Colonic mucosa (tissue), 4 donors: ENCODE measurements around the gene NEURL2. TPM values are rescaled to one million over a fixed set of nuclear protein-coding genes. Genes with fewer than 3 reads are reported as not detected.
A peak's percentile ranks its signal among the peaks of the same experiment; 100 is the strongest.

Experiments
- DNase-seq: peaks from one replicate; pipeline ENCODE4 v3.0.0-alpha.2; 2020
- H3K27ac ChIP-seq: fragments of 200-600 bp; one replicate; pipeline ENCODE4 v1.8.0; 2021
- H3K27me3 ChIP-seq: fragments of 200-600 bp; one replicate; pipeline ENCODE4 v1.8.0; 2021
- H3K36me3 ChIP-seq: fragments of 200-600 bp; one replicate; pipeline ENCODE4 v1.8.0; 2021
- H3K4me1 ChIP-seq: fragments of 200-600 bp; one replicate; pipeline ENCODE4 v1.8.0; 2021; ENCODE audit warnings: mild to moderate bottlenecking
- H3K4me3 ChIP-seq: fragments of 200-600 bp; one replicate; pipeline ENCODE4 v1.8.0; 2021
- H3K9ac ChIP-seq, 2 donors: one replicate each; pipeline ENCODE4 v1.7.0; 2013; ENCODE audit warnings: control low read depth in 2 of 2, low read depth in 2 of 2, low read length in 2 of 2
- H3K9me3 ChIP-seq: fragments of 200-600 bp; one replicate; pipeline ENCODE4 v1.8.0; 2021
- CTCF ChIP-seq: fragments of 200-600 bp; IDR thresholded peaks from one replicate; pipeline ENCODE4 v1.8.0; 2022; ENCODE audit warnings: antibody characterized with exemption, mild to moderate bottlenecking
- intact Hi-C: fragments of 100-400 bp; cut with DNase I; formaldehyde crosslinking; loops from one replicate; pipeline ENCODE4 v1.14.1; 2022
- total RNA-seq, 2 donors: library from RNA; stranded (reverse); fragmentation: NEBNext Ultra II Directional in 1 of 2; extraction: Animal tissue kit (Norgen Biotek cat#: 25700) in 1 of 2; gene quantifications; one replicate each; pipeline ENCODE4 v1.2.1, GENCODE V29; 2021
- donor health status: healthy.
- donor health status: DM: no; HTN: no; CAD: no.
- donor health status: DM: no; HTN: no; CAD: no.

The NEURL2 gene
- total RNA-seq, 2 donors from 2014 or later = 3.5 to 4.0 TPM

- no peak for TF ChIP-seq CTCF
- H3K27ac ChIP-seq = peak overlapping the region; percentile 75
- peak overlapping the region; percentile 57 to 74 for H3K9ac ChIP-seq
- H3K27me3 ChIP-seq = no peaks in the 10 kb centered on the region
- H3K4me1 ChIP-seq = peaks cover 7% of the 10 kb centered on the region
- no peaks in the 10 kb centered on the region for H3K36me3 ChIP-seq
- peak overlapping the region; percentile 46 for H3K4me3 ChIP-seq
- peak; percentile 98 for DNase-seq
- no peaks in the 10 kb centered on the region for H3K9me3 ChIP-seq
- intact Hi-C loops = no loop called here
Observed at GRCh38 chr20:45910670-45911485, 19.9 kb upstream of the NEURL2 start.

- Histone ChIP-seq H3K9me3 (no peaks in the 10 kb centered on the region), H3K4me3 (no peak overlapping the region), H3K27me3 (no peaks in the 10 kb centered on the region), H3K27ac (no peak overlapping the region), H3K4me1 (peaks cover 7% of the 10 kb centered on the region), H3K36me3 (no peaks in the 10 kb centered on the region), H3K9ac (no peak overlapping the region)
- intact Hi-C loops = no loop called here
- DNase-seq = no peak
- no peak for TF ChIP-seq CTCF
Observed at GRCh38 chr20:45909817-45910669, 19.0 kb upstream of the NEURL2 start.

- intact Hi-C loops = no loop called here
- no peak overlapping the region for H3K4me3 ChIP-seq
- no peaks in the 10 kb centered on the region for H3K9me3 ChIP-seq
- H3K9ac ChIP-seq = no peak overlapping the region
- no peak overlapping the region for H3K27ac ChIP-seq
- H3K36me3 ChIP-seq = no peaks in the 10 kb centered on the region
- H3K4me1 ChIP-seq = peaks cover 7% of the 10 kb centered on the region
- DNase-seq = no peak
- H3K27me3 ChIP-seq = no peaks in the 10 kb centered on the region
- no peak for TF ChIP-seq CTCF
Observed at GRCh38 chr20:45909336-45909808, 18.4 kb upstream of the NEURL2 start.

DNA sequence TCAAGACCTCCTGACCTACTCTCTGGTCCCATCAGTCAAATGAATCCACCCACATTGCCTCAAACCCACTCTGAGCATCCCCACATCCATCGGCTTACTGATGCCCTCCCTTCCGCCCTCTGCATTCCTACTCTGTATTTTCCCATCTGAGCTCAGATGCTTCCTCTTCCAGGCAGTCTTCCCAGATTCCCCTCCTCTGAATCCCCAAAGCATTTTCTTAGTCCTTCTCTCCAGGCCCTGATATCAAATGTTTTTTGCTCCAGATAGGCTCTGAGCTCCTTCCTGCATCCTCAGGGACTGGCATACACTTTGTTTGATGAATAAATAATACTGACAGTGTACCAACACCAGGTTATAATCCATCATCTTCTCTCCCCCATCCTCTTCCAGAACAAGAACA, 17.1 kb upstream of the NEURL2 start:
- H3K27me3 ChIP-seq = no peaks in the 10 kb centered on the region
- DNase-seq = no peak
- H3K27ac ChIP-seq = no peak overlapping the region
- H3K4me3 ChIP-seq = no peak overlapping the region
- H3K4me1 ChIP-seq = peaks cover 7% of the 10 kb centered on the region
- no peak for TF ChIP-seq CTCF
- H3K9me3 ChIP-seq = no peaks in the 10 kb centered on the region
- H3K36me3 ChIP-seq = no peaks in the 10 kb centered on the region
- H3K9ac ChIP-seq = no peak overlapping the region
- intact Hi-C loops = no loop called here

DNA sequence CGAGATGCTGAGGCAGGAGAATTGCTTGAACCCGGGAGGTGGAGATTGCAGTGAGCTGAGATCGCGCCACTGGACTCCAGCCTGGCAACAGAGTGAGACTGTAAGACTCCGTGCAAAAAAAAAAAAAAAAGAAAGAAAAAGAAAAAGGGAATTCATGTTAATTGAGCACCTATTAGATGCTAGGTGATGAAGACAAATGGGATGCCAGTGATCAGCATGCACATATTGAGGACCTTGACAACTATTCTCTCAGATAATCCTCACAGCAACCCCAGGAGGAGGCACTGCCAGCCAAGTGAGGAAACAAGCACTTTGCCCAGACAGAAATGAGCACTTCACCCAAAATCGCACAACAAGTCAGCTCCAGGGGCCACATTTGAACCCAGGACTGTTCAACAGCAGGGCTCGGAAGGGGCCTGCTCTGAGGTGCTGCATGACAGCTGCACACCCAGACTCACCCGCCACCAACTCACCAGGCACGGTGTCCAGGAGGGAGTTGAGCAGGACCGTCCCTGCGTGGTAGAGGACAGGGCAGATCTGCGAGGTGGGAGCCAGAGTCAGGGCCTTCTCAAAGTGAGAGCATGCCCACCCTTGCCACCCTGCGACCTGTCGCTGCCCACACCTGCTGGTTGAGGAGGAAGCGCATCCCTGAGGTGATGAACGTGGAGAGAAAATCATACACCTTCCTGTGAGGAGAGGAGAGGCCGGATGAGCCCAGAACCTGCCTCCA, 16.4 kb upstream of the NEURL2 start:
- H3K9ac ChIP-seq = no peak overlapping the region
- intact Hi-C loops = no loop called here
- no peak for DNase-seq
- H3K4me3 ChIP-seq = no peak overlapping the region
- H3K27ac ChIP-seq = no peak overlapping the region
- no peaks in the 10 kb centered on the region for H3K9me3 ChIP-seq
- H3K36me3 ChIP-seq = no peaks in the 10 kb centered on the region
- TF ChIP-seq CTCF = no peak
- H3K27me3 ChIP-seq = no peaks in the 10 kb centered on the region
- H3K4me1 ChIP-seq = peaks cover 7% of the 10 kb centered on the region
